Hematopoietic multipotent progenitor cell treated with erythropoietin and hydrocortisone succinate and interleukin-3 and kit ligand, for 6 days (in vitro differentiated cells): ENCODE results near the gene SCARB1.
A peak's percentile ranks its signal among the peaks of the same experiment; 100 is the strongest.

Experiments used
- DNase-seq: peaks from one replicate; pipeline ENCODE4 v3.0.0-alpha.2; 2015

The SCARB1 gene

GRCh38 chr12:124755801-124756148 is 107.9 kb downstream of the SCARB1 start:
- no peak for DNase-seq

- peak; percentile 52 for DNase-seq
Measured at GRCh38 chr12:124754949-124755800, 108.5 kb downstream of the SCARB1 start.

GRCh38 chr12:124754491-124754890 is 109.2 kb downstream of the SCARB1 start:
- no peak for DNase-seq

GRCh38 chr12:124753993-124754392 is 109.7 kb downstream of the SCARB1 start:
- no peak for DNase-seq

- DNase-seq = no peak
Measured at GRCh38 chr12:124753228-124753591, 110.5 kb downstream of the SCARB1 start.

GRCh38 chr12:124752437-124753227 is 111.0 kb downstream of the SCARB1 start:
- no peak for DNase-seq

- DNase-seq = no peak
Measured at GRCh38 chr12:124751654-124752355, 111.9 kb downstream of the SCARB1 start.

GRCh38 chr12:124750787-124751471 is 112.7 kb downstream of the SCARB1 start:
- DNase-seq = peak; percentile 41

- DNase-seq = no peak
Measured at GRCh38 chr12:124750149-124750656, 113.5 kb downstream of the SCARB1 start.

GRCh38 chr12:124749725-124750124 is 113.9 kb downstream of the SCARB1 start:
- DNase-seq = no peak

GRCh38 chr12:124747426-124748161 is 116.1 kb downstream of the SCARB1 start:
- peak; percentile 31 for DNase-seq

- no peak for DNase-seq
Measured at GRCh38 chr12:124746649-124747425, 116.8 kb downstream of the SCARB1 start.

GRCh38 chr12:124745891-124746570 is 117.6 kb downstream of the SCARB1 start:
- DNase-seq = peak; percentile 58

- DNase-seq = no peak
Measured at GRCh38 chr12:124745465-124745890, 118.2 kb downstream of the SCARB1 start.

GRCh38 chr12:124744659-124745464 is 118.8 kb downstream of the SCARB1 start:
- peak; percentile 44 for DNase-seq

GRCh38 chr12:124744273-124744640 is 119.4 kb downstream of the SCARB1 start:
- no peak for DNase-seq

GRCh38 chr12:124743479-124744272 is 120.0 kb downstream of the SCARB1 start:
- DNase-seq = no peak

- DNase-seq = no peak
Measured at GRCh38 chr12:124742678-124743077, 121.0 kb downstream of the SCARB1 start.

- no peak for DNase-seq
Measured at GRCh38 chr12:124742111-124742510, 121.6 kb downstream of the SCARB1 start.
